ENCODE data around the gene PAPPA2.

The PAPPA2 gene

GRCh38 chr1:176552999-176553398 lies 90.0 kb downstream of the PAPPA2 start:
- H3K4me3 ChIP-seq (ENCODE audit: low read depth, low read length): no peak overlapping the region

GRCh38 chr1:176556288-176556687 lies 93.3 kb downstream of the PAPPA2 start:
- Histone ChIP-seq H3K4me3 (ENCODE audit: low read depth, low read length) (no peak overlapping the region), H3K27ac (no peak overlapping the region), H3K9me3 (ENCODE audit: severe bottlenecking) (no peaks in the 10 kb centered on the region), H3K27me3 (ENCODE audit: insufficient read depth, low read depth, severe bottlenecking) (no peaks in the 10 kb centered on the region), H3K36me3 (no peaks in the 10 kb centered on the region)
- TF ChIP-seq CTCF (IDR thresholded peaks at IDR 0.05; ENCODE audit: low read depth, low read length): no peak
- DNase-seq: no peak

More at GRCh38 chr1:176552999-176553398, 90.0 kb downstream of the PAPPA2 start:
- no peak for TF ChIP-seq CTCF (IDR thresholded peaks at IDR 0.05; ENCODE audit: low read depth, low read length)
- Histone ChIP-seq H3K9me3 (ENCODE audit: severe bottlenecking) (no peaks in the 10 kb centered on the region), H3K27ac (peak overlapping the region; percentile 16), H3K36me3 (no peaks in the 10 kb centered on the region), H3K27me3 (ENCODE audit: insufficient read depth, low read depth, severe bottlenecking) (no peaks in the 10 kb centered on the region)
- peak; percentile 45 for DNase-seq

- Histone ChIP-seq H3K4me3 (ENCODE audit: low read depth, low read length) (no peak overlapping the region), H3K27me3 (ENCODE audit: insufficient read depth, low read depth, severe bottlenecking) (no peaks in the 10 kb centered on the region), H3K9me3 (ENCODE audit: severe bottlenecking) (no peaks in the 10 kb centered on the region), H3K36me3 (no peaks in the 10 kb centered on the region), H3K27ac (no peak overlapping the region)
- TF ChIP-seq CTCF (IDR thresholded peaks at IDR 0.05; ENCODE audit: low read depth, low read length): no peak
- DNase-seq: no peak
Observed at GRCh38 chr1:176557543-176558258, 94.7 kb downstream of the PAPPA2 start.

- no peaks in the 10 kb centered on the region for H3K36me3 ChIP-seq
- H3K27ac ChIP-seq: no peak overlapping the region
- no peaks in the 10 kb centered on the region for H3K27me3 ChIP-seq (ENCODE audit: insufficient read depth, low read depth, severe bottlenecking)
- peak; percentile 41 for DNase-seq
- H3K4me3 ChIP-seq (ENCODE audit: low read depth, low read length): no peak overlapping the region
- H3K9me3 ChIP-seq (ENCODE audit: severe bottlenecking): no peaks in the 10 kb centered on the region
- TF ChIP-seq CTCF (IDR thresholded peaks at IDR 0.05; ENCODE audit: low read depth, low read length): no peak
Observed at GRCh38 chr1:176558561-176558960, 95.6 kb downstream of the PAPPA2 start.

- TF ChIP-seq CTCF (IDR thresholded peaks at IDR 0.05; ENCODE audit: low read depth, low read length): no peak
- no peak for DNase-seq
Observed at GRCh38 chr1:176559474-176559873, 96.5 kb downstream of the PAPPA2 start.

GRCh38 chr1:176559878-176560277 lies 96.9 kb downstream of the PAPPA2 start:
- H3K4me3 ChIP-seq (ENCODE audit: low read depth, low read length): no peak overlapping the region
- no peaks in the 10 kb centered on the region for H3K27me3 ChIP-seq (ENCODE audit: insufficient read depth, low read depth, severe bottlenecking)
- peak; percentile 87 for TF ChIP-seq CTCF (IDR thresholded peaks at IDR 0.05; ENCODE audit: low read depth, low read length)
- H3K9me3 ChIP-seq (ENCODE audit: severe bottlenecking): no peaks in the 10 kb centered on the region
- no peak overlapping the region for H3K27ac ChIP-seq
- H3K36me3 ChIP-seq: no peaks in the 10 kb centered on the region
- DNase-seq: peak; percentile 73

More at GRCh38 chr1:176559474-176559873, 96.5 kb downstream of the PAPPA2 start:
- Histone ChIP-seq H3K27ac (no peak overlapping the region), H3K4me3 (ENCODE audit: low read depth, low read length) (no peak overlapping the region), H3K27me3 (ENCODE audit: insufficient read depth, low read depth, severe bottlenecking) (no peaks in the 10 kb centered on the region), H3K9me3 (ENCODE audit: severe bottlenecking) (no peaks in the 10 kb centered on the region), H3K36me3 (no peaks in the 10 kb centered on the region)

Measured in WERI-Rb-1 (cell line).